Loucy (cell line): Measurements from ENCODE around the gene GULP1.

Experiments used
- CTCF ChIP-seq: fragments of 200-600 bp; sonication (generic); conservative IDR thresholded peaks from 2 replicates; pipeline ENCODE4 v1.5.1; 2014; ENCODE audit warnings: mild to moderate bottlenecking, antibody characterized with exemption, low read length
- EZH2phosphoT487 ChIP-seq: fragments of 200-600 bp; IDR thresholded peaks from 2 replicates; pipeline ENCODE4 v1.6.1; 2018; ENCODE audit warnings: antibody characterized with exemption, mild to moderate bottlenecking, moderate library complexity, borderline replicate concordance

- TF ChIP-seq CTCF = no peak
- no peak for TF ChIP-seq EZH2phosphoT487
Observed at GRCh38 chr2:188573453-188573852, 281.8 kb downstream of the GULP1 start.
